GM18511 (cell line): Measurements from ENCODE around the gene TMEM203.
A peak's percentile ranks its signal among the peaks of the same experiment; 100 is the strongest.

Source experiments
- ATAC-seq: cut with Tn5 transposase; IDR thresholded peaks from one replicate; pipeline ENCODE4 v1.9.1; 2021; ENCODE audit warnings: mild to moderate bottlenecking, moderate library complexity; ENCODE audit not compliant: unreplicated experiment

Gene TMEM203

DNA sequence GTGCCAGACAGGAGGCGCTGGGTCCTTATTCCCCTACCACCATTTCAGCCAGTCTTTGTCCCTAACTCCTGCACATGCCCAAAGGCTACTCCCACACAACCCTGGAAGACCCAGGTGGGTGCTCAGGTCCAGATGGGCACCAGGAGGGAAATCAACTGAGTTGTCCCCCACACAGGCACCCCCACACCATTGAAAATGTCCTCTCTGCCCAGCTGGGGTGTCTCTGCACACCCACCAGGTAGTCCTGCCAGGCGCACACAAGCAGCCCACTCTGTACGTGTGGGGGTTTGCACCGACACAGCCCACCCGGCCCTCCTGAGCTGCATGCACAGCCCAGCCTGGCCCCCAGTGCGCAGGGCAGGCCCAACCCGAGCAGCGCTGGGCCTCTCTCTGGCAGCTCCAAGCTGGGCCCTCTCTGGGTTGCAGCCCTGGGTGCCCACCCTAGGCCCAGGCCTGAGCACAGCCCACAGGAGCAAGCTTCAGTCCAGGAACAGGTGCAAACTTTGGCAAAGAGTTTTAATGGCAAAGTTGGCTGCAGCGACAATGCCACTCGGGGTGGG is 14.4 kb upstream of the TMEM203 start:
- no peak for ATAC-seq

DNA sequence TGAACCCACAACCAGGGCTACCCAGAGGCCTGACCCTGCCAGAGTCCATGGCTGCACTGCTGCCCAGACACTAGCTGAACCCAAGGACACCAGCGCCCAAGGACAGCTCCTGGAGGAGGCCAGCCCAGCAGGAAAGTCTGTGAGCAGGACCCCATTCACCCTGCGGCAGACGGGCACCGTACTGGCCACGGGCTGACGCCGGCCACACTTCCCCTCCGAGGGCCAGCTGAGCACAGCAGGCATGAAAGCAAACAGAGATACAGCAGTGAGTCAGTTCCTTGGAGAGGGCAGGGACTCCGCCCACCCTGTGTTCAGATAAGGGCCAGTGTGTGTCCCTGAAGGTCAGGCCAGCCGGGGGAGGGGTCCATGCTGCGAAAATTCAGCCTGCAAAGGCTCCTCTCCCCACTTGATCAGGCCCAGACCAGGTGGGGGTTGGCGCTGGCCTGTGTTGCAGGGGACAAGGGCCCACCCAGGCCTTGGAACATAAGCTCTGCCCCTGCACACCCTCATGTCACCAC is 13.4 kb upstream of the TMEM203 start:
- ATAC-seq, result no peak

DNA sequence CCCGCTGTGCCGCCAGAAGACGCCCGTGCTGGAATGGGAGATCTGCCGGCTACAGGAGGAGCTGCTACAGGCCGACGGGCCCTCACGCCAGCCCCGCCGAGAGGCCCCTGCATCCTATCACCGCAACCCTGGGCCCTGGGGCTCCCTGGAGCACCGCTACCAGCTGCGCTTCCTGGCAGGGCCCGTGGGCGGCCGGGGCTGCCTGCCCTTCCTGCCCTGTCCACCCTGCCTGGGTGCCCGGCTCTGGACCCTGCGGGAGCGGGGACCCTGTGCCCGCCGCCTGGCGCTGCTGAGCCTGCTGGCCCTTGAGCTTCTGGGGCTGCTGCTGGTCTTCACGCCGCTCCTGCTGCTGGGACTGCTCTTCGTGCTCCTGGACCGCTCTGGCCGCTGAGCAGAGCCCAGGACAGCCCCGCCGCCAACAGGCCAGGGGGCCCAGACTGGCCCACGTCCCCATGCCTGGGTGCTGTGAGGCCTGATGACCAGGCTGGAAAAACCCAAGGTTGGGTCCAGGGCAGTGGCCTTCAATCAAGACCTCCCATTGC is 12.8 kb upstream of the TMEM203 start:
- no peak for ATAC-seq

DNA sequence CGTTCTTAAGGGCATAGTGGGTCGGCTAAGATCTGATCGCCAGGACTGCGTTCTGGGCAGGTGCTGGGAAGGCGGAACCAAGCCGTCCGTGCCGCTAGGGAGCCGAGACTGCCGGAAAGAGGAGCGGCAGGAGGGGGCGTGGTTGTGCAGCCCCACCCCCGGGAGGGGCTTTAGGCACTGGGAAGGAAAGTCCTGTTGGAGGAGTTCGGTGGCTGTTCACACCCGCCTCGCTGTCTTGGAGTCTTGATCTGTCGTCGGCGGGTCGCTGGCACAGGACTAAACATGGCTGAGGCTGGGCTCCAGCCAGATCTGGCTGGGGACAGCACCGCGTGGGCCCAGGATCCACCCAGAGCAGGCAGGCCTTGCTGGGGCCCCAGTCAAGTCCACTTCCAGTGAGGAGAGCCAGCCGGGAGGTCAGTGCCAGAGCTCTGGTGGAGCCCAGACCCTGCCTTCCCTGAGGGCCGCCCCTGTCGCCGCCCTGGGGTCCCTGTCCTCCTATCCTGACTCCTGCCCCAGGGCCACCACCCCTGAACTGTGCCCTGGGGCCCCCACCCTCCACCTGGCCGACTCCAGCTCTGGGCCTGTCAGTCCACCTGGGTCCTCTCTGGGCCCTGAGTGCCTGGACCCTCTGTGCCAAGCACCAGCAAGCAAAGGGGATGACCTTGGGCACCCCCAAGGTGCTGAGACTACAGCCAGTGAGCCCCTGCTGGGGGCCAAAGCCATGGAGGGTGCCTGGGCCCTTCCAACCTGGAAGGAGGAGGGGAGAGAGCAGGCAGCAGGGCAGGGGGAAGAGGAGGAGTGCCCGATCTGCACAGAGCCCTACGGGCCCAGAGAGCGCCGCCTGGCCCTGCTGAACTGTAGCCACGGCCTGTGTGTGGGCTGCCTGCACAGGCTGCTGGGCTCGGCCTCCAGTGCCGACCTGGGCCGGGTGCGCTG is 12.1 kb upstream of the TMEM203 start:
- no peak for ATAC-seq

DNA sequence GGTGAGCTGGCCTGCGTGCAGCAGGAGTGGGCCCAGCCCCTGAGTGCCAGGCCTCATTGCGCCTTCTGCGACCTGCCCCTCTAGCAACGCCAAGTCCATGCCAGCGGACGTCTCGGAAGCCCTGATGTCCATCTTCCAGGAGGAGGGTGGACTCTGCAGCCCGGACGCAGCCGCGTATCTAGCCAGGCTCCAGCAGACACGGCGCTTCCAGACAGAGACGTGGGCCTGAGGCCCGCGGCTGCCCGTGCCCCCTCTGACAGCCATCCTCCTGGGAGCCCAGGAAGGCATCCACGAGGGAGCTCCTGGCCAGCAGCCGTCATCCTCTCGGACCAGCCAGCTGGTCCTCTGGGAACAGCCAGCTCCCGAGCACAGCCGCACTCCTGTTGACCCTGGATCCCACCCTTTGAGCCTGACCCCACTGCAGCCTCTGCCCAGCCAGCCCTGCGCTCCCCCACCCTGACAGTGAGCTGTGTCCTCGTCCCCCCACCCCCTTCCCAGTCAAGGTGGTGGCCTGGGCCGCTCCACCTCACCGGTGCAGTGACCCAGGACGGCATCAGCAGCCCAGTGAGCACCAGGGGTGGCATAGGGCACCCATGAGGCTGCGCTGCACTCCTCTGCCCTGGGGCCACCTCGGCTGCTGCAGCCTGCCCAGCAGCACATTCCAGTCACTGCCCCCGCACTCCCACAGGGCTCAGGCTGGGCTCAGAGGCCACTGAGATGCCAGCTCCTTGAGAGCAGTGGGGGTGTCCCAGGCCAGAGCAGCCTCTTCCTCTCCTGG is 10.9 kb upstream of the TMEM203 start:
- ATAC-seq, result no peak

DNA sequence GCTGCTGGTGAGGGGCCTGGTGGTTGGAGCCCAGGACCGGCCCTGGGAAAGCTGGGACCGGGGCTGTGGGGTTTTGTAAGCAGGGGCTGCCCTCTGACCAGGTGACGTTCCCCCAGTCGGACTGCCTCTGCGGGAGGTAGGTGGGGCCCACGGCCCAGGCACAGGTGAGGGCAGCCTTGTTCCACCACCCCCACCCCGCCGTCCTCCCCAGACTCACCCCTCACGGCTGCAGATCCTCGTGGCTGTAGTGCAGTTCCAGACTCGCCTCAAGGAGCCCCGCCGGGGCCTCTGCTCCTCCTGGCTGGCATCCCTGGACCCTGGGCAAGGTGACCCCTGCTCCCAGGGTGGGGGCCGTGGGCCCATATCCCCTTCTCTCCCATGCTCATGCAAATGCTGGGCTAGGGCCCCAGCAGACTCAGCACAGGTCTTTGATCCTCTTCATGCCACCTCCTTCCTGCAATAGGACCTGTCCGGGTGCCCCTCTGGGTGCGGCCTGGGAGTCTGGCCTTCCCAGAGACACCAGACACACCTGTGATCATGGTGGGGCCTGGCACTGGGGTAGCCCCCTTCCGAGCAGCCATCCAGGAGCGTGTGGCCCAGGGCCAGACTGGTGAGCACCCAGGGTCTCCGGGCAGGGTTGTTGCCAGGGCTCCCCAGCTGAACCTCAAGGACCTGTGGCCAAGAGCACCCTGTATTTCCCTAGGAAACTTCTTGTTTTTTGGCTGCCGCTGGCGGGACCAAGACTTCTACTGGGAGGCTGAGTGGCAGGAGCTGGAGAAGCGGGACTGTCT is 9.9 kb upstream of the TMEM203 start:
- ATAC-seq, result no peak

DNA sequence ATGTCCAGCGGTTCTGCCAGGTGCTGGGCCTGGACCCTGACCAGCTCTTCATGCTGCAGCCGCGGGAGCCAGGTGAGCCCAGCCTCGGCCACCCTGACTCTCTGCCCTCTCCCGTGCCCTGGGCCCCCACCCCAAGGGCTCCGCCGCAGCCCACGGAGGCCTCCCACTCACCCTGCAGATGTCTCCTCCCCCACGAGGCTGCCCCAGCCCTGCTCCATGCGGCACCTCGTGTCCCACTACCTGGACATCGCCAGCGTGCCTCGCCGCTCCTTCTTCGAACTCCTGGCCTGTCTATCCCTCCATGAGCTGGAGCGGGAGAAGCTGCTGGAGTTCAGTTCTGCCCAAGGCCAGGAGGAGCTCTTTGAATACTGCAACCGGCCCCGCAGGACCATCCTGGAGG is 9.2 kb upstream of the TMEM203 start:
- ATAC-seq, result no peak

DNA sequence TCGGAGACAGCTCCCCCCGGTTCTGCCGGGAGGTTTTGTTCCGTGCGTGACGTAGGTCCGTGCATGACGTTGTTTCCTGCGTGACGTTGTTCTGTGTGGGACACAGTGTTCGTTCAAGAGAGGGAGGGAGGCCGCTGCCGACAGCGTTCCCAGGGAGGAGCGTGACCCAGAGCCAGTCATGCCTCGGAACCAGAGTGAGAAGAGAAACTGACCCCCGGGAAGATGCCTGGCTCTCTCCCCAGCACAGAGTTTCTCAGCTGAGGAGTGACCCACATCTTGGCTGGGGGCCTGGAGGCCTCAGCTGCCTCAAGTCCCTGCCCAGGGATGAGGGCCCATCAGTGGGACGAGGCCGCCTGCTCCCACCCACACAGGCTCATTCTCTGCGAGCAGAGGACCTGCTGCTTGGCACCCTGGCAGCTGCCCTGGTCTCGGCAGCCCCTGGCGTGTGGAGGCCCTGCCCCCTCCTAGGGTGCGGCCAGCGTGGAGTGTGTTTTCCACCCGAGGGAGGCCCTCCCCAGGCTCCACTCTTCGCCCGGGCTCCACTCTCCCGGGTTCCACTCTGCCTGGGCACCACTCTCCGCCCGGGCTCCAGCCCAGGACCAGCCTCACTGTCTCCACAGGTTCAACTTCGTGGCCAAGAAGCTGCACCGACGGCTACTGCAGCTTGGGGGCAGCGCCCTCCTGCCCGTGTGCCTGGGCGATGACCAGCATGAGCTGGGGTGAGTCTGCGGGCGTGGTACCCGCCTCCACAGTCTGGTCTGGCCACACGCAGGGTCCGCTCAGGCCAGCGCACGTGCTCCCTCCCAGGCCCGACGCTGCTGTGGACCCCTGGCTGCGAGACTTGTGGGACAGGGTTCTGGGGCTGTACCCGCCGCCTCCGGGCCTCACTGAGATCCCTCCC is 8.0 kb upstream of the TMEM203 start:
- no peak for ATAC-seq

DNA sequence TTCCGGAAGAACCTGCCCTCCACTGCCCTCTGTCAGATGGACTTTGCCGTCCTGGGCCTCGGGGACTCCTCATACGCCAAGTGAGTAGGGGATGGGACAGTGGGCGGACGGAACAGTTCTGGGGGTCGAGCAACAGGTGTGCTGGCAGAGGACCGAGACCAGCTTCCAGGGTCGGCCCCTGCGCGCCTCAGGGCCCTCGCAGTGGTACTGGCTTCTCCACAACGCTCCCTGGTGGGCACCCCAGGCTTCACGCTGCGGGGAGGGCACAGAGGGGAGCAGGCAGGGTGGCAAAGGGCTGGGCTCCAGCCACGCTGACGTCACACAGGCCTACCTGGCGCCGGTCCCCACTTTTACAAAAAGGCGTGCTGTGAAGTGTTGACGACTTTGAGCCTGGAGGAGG is 7.1 kb upstream of the TMEM203 start:
- ATAC-seq, result no peak

DNA sequence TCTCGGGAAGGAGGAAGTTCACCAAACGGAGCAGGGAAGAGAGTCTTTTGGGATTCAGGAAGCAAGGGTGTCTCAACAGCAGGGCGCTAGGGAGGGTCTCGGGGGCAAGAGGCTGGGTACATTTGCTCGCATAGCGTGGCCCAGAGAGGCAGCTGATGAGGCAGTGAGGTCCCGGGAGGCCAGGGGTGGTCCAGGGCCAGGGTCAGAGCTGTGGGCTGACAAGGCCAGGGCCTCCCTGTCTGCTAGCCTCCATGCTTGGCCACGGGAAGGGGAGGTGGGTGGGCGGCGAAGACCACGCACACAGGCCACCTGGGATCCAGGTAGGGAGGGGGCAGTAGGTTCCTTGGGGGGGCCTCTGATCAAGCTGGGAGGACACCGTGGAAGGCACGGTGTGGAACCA is 6.1 kb upstream of the TMEM203 start:
- no peak for ATAC-seq

DNA sequence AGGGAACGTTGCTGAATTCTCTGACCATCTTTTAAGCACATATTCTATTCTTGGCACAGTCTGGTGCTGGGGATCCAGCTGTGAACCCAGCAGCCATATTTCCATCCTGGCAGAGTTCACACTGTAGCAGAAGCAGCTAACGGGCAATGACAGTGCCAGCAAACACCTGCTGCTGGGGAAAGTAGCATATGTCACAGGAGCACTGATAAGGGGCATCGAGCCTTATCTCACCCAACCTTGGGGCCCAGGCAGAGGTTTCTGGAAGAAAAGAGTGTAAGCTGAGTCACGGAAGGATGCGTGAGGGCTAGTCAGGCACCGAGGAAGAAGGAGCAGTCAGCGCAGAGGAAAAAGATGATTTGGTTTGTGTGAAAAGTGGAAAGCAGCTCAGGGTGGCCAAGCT is 1.2 kb upstream of the TMEM203 start:
- ATAC-seq, result no peak

DNA sequence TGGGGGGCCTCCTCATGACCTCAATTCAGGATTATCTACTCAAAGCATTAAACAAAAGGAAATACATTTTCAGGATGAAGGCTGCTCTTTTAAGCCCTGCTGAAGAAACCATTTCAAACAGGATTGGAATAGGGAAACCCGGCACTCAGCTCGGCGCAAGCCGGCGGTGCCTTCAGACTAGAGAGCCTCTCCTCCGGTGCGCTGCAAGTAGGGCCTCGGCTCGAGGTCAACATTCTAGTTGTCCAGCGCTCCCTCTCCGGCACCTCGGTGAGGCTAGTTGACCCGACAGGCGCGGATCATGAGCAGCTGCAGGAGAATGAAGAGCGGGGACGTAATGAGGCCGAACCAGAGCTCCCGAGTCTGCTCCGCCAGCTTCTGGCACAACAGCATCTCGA is 720 bp downstream of the TMEM203 start:
- ATAC-seq, result no peak

DNA sequence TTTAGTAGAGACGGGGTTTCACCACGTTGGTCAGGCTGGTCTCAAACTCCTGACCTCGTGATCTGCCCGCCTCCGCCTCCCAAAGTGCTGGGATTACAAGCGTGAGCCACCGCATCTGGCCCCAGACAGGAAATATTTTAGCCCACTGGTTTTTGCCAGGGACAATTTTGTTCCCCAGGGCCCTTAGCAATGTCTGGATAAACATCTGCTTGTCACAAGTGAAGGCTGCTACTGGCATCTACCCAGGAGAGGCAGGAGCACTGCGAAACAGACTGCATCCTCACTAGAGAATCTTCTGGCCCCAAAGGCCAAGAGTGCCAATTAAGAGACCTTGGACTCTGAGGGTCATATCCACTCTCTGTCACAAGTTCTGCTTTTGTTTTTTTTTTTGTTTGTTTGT is 2.5 kb downstream of the TMEM203 start:
- no peak for ATAC-seq

DNA sequence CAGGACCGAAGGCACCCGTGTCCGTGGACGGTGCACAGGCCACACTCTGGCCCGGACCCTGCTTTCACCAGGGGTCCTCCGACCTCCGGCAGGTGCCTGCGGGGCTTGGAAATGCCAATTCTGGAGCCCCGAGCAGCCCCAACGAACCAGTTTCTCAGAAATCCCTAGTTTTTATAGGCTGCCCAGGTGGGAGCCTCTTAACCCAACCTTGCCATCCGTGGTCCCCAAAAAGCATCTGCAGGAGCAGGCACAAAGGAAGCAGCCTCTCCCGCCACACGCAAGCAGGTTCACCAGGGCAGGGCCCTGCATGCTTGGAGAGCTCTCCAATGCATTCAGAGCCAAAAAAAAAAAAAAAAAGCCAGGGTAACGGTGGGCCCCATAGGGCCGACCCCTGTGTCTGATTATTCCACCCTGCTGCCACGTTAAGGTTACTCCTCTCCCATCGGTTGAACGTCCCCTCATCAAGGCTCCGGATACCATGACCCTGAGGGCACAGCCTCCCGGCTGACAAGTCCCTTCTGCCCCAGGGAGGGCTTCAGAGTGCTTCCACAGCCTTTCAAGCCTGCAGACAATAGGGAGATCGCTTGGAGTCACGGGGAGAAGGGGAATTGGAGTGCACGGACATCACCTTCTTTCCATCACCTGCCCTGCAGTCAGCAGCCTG is 4.1 kb downstream of the TMEM203 start:
- no peak for ATAC-seq

DNA sequence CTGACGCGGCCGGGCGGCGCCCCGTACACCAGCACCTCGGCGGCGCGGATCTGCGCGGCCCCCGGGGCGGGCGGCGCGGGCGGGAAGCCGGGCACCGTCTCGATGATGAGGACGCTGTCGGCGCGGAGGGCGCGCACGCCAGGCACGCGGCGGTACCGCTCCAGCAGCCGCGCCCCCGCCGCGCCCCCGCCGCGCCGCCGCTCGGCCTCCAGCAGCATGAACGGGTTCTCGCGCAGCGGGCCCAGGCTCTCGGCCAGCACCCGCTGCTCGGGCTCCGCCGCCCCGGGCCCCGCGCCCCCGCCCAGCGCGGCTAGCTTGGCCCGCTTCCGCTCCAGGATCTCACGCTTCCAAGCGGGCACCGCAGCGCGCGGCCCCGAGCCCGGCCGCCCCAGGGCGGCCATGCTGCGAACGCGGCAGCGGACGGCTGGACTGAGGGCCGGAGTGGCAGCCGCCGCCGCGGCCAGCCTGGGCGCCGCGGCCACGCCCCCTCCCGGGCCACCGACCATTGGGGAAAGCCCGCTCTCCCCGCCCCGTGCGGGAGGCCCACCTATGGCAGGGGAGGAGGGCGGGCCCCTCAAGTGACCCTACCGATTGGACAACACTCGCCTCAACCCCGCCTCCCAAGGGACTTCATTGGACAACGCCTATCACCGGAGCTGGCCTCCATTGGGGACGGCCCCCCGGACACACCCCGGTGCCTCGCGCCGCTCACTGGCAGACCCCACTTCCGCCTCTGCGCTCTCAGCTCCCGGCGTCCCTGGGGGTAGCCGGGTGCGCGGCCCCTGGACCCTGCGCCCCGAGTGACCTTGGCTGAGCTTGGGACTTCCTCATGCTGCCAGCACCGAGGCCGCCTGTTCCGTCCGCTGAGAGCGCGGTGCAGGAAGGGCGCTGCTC is 4.9 kb downstream of the TMEM203 start, which contains the start of gene TPRN:
Gene TPRN (minus strand): TSS at position 431 of the 894 bp plus-strand sequence. CDS start 30 bp downstream, at position 401.
- peak; percentile 89 for ATAC-seq

DNA sequence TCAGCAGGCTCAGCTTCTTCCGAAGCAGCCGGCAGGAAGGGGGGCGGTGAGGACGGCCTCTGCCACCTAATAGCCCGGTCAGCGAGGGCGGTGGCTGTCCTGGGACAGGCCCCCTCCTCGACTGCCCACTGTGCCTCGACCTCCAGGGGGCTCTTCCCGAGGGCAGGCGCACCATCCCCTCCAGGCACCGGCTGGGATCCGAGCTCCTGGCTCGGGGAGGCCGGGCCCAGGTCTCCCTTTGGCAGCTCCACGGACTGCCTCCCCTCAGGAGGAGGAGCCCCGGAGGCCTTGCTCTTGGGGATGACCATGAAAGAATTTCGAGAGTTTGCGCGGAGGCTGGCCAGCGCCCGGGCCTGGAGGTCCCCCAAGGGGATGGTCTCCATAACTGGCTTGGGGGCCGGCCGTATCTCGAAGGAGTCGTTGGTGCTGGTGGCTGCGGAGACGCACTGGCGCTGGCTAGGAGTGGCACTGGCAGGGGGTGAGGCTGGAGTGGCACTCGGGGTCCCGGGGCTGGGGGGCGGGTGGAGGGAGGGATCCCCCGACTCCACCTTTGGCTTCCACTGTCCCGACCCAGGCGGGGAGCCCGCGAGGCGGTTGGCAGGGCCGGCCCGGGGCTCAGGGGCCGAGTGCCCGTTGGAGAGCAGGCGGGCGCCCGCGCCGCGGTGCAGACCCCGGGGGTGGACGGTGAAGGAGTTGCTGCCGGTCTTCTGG is 5.9 kb downstream of the TMEM203 start:
- ATAC-seq, result no peak

DNA sequence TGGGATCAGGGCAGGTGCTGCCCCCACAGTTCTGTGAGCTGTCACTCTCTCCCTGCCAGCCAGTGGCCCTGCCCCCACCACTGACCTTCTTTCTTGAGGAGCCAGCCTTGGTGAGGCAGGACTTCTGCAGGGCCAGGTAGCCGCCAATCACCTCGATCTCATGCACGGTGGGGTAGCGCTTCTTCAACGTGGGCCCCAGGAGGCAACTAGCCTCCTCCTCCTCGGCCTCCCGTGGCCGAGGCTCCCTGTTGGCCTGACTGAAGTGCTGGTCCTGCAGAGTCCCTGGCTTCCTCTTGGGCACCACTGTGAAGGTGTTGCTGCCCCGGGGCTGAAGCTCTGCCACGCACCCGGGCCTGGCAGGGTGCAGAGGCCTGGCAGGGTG is 6.6 kb downstream of the TMEM203 start:
- ATAC-seq, result no peak
